ENCODE measurements around the gene GNAS-AS1. TPM values are rescaled to one million over a fixed set of nuclear protein-coding genes. Genes with fewer than 3 reads are reported as not detected.

GNAS-AS1 gene
- total and polyA plus RNA-seq, 2 experiments from 2014 or later, result 12.3 to 15.0 TPM

- no peak for TF ChIP-seq REST (IDR thresholded peaks at IDR 0.05; ENCODE audit: unreplicated experiment)
Observed at GRCh38 chr20:58899512-58899911, 48.8 kb upstream of the GNAS-AS1 start (continued).

- peaks cover 15% of the 10 kb centered on the region for H3K27me3 Mint-ChIP-seq (ENCODE audit: insufficient read depth, low read depth, poor library complexity)
- peak overlapping the region; percentile 27; the same call in 1 of the 3 replicates for H3K4me3 Mint-ChIP-seq
- Histone ChIP-seq H3K27me3 (ENCODE audit: insufficient read depth) (no peaks in the 10 kb centered on the region), H3K79me2 (replicated peaks; ENCODE audit: insufficient read depth) (peaks cover 100% of the 10 kb centered on the region), H3K4me1 (ENCODE audit: insufficient read depth) (peaks cover 83% of the 10 kb centered on the region), H4K20me1 (replicated peaks; ENCODE audit: insufficient read depth) (peaks cover 63% of the 10 kb centered on the region), H3F3A (replicated peaks; ENCODE audit: low read depth) (no peaks in the 10 kb centered on the region), H3K36me3 (ENCODE audit: insufficient read depth) (peaks cover 7% of the 10 kb centered on the region), H3K4me3 (no peak overlapping the region), H2AFZ (no peak overlapping the region), H3K4me2 (peak overlapping the region; percentile 62), H3K27ac (ENCODE audit: low read depth) (peak overlapping the region; percentile 50), H3K9me2 (ENCODE audit: insufficient read depth) (no peaks in the 10 kb centered on the region)
- no peak for DNase-seq (ENCODE audit: low spot score)
- no peaks in the 10 kb centered on the region for H3K9me3 Mint-ChIP-seq
- TF ChIP-seq POLR2AphosphoS5 (IDR thresholded peaks at IDR 0.05; ENCODE audit: low read depth) (no peak), JUNB (IDR thresholded peaks at IDR 0.05; ENCODE audit: unreplicated experiment) (no peak), CTCF (conservative IDR thresholded peaks at IDR 0.05; ENCODE audit: low read depth in 2 of 2) (no peak), STAT1 (IDR thresholded peaks at IDR 0.05; ENCODE audit: unreplicated experiment) (no peak)
- peaks cover 85% of the 10 kb centered on the region for H3K4me1 Mint-ChIP-seq
- peak; percentile 23 for ATAC-seq
- H3K27ac Mint-ChIP-seq, result no peak overlapping the region; the same call in 1 of the 2 replicates
- peaks cover 75% of the 10 kb centered on the region for H3K36me3 Mint-ChIP-seq (ENCODE audit: low read depth)
Observed at GRCh38 chr20:58898629-58899408, 48.1 kb upstream of the GNAS-AS1 start.

GRCh38 chr20:58897488-58897887 is 46.8 kb upstream of the GNAS-AS1 start:
- Histone ChIP-seq H3K27me3 (ENCODE audit: insufficient read depth) (no peaks in the 10 kb centered on the region), H3K9me2 (ENCODE audit: insufficient read depth) (no peaks in the 10 kb centered on the region), H4K20me1 (replicated peaks; ENCODE audit: insufficient read depth) (peaks cover 54% of the 10 kb centered on the region), H3K4me2 (peak overlapping the region; percentile 62; the same call in 1 of the 2 replicates), H3K4me1 (ENCODE audit: insufficient read depth) (peaks cover 90% of the 10 kb centered on the region), H3K4me3 (no peak overlapping the region), H3K27ac (ENCODE audit: low read depth) (peak overlapping the region; percentile 50), H3K36me3 (ENCODE audit: insufficient read depth) (no peaks in the 10 kb centered on the region), H2AFZ (no peak overlapping the region), H3F3A (replicated peaks; ENCODE audit: low read depth) (no peaks in the 10 kb centered on the region), H3K79me2 (replicated peaks; ENCODE audit: insufficient read depth) (peaks cover 100% of the 10 kb centered on the region)
- H3K27me3 Mint-ChIP-seq (ENCODE audit: insufficient read depth, low read depth, poor library complexity), result peaks cover 16% of the 10 kb centered on the region
- H3K9me3 Mint-ChIP-seq, result no peaks in the 10 kb centered on the region
- peaks cover 87% of the 10 kb centered on the region for H3K4me1 Mint-ChIP-seq
- DNase-seq (ENCODE audit: low spot score) (no peak), ATAC-seq (no peak)
- peaks cover 68% of the 10 kb centered on the region for H3K36me3 Mint-ChIP-seq (ENCODE audit: low read depth)
- peak overlapping the region; percentile 19; the same call in 1 of the 3 replicates for H3K4me3 Mint-ChIP-seq
- peak overlapping the region; percentile 31; the same call in 1 of the 2 replicates for H3K27ac Mint-ChIP-seq
- TF ChIP-seq ZNF462 (CRISPR knock-in tag; IDR thresholded peaks at IDR 0.05), result no peak
